MM.1S (cell line): Measurements from ENCODE around the gene IQCK.

Experiments
- CTCF ChIP-seq: fragments of 300-600 bp; sonication (generic); IDR thresholded peaks from 2 replicates; pipeline ENCODE4 v1.5.1; 2016; ENCODE audit warnings: antibody characterized with exemption, low read length, mixed read lengths
- EZH2 ChIP-seq: fragments of 300-600 bp; sonication (generic); optimal IDR thresholded peaks from 2 replicates; pipeline ENCODE3; 2017; ENCODE audit warnings: low read depth, mild to moderate bottlenecking, antibody characterized with exemption, low read length, mixed read lengths
- EZH2phosphoT487 ChIP-seq: fragments of 300-600 bp; sonication (generic); IDR thresholded peaks from 2 replicates; pipeline ENCODE4 v1.6.1; 2018; ENCODE audit warnings: antibody characterized with exemption, low read length

DNA sequence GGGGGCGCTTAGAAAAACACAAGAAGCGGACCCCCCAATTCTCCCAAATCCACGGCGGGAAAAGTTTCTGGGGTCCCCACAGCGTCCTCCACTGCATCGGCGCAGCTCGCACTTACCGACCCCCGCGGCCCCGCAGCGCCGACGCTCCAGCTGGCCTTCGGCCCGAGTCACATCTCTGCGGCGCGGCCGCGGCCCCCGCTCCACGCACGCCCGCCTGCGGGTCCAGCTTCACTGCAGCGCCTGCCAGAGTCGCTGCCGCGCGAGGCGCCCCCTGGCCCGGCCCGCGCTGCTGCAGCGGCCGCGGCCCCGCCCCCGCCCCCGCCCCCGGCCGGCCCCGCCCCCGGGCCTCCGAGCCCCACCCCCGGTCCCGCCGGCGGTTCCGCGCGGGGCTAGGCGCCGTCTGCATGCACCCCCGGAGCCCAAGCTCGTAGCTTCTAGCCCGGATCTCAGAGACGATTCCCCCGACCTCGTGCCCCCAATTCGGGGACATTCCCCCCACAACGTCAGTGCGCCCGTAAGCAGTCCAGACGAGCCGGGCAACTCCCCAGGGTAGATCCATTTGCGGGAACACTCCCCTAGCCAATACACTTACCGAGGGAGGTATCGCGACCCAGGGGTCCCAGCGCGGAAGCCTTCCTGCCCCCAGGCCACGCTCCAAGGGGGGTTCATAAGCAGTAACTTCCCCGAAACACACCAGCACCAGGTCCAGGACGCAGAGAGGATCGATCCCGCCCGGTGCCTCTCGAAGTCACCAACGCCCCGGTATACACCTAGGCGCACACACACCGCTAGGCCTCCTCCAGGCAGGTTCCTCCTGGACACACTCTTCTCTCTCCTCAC, 166.8 kb downstream of the IQCK start, which contains the start of gene GPRC5B:
- TF ChIP-seq CTCF (no peak), EZH2 (no peak), EZH2phosphoT487 (no peak)
